GM18511 (cell line): ENCODE data around the gene MLF2.
"Not testable (repeated sequence)": the region's sequence is repeated elsewhere in the genome, so short reads cannot be mapped to it uniquely, and the experiment has no call there.

Experiments used
- ATAC-seq: cut with Tn5 transposase; IDR thresholded peaks from one replicate; pipeline ENCODE4 v1.9.1; 2021; ENCODE audit warnings: mild to moderate bottlenecking, moderate library complexity; ENCODE audit not compliant: unreplicated experiment

MLF2 gene

DNA sequence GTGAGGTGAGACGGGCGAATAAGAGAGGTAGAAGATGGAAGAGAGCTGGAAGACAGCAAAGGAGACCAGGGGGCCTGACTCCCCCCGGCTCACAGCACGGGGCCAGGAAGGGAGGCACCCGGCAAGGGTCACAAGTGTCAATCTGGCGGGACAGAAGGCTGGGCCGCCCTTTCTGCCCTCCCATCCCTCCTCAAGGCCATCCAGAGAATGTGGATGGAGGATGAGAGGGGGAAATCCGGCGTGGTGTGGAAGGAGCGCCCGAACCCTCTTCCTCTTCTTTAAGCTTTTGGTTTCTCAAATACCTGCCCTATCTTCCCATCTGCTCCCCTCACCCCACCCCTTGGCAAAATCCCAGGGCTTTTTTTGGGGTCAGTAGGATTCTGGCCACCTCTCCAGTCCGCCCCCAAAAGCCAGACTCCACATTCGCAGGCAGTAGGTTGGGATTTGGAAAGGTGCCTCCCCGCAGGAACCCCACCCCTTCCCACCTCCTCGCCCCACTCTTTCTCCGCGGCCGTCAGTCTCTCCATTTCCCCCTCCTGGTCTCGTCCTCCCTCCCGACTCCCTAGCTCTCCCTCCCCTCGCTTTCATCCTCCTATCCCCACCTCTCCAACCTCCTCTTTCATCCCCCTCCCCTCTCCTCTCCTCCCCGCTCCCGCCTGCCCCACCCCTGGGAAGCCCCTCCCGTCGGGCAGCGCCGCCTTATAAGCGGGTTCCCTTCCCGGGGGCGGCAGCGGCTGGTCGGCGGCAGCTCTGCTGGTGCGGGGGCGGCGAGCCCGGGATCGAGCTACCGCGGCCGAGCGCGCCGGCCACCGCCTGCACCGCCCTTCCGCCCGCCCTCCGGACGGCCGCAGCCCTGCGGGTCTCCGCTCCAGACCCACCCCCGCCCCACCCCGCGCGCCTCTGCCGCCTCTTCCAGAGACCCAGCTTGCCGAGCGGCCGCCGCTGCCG lies 13.0 kb upstream of the MLF2 start, which contains the start of gene PTMS:
Gene PTMS, plus strand, starts transcription at position 730 of the 948 bp plus-strand sequence. CDS start 343 bp downstream, outside the sequence.
- ATAC-seq = peak; percentile 24

DNA sequence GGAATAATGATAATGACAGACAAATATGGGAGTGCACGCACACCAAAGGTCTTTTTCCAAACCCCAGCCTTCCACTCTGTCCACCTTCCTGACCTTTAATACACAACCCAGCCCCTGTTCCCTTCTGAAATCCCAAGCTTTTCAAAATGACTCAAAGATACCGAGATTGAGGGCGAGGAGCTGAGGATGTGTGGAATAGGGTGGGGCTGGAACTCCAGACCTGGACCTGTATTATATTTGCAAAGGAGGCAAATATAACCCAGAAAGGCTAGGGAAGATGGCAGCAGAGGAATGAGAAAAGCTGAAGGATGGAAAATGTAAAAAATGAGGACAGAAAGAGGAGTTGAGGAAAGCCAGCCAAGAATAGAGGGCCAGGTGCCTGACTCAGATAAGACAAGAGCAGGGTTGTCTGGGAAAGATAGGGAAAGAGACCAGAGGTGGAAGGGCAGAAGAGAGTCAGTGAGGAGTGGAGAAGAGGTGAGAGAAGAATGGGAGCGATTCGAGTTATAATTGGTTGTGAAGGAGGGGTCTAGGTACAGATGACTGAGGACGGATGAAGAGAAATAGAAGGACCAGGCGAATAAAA lies 12.2 kb upstream of the MLF2 start:
- ATAC-seq = no peak

DNA sequence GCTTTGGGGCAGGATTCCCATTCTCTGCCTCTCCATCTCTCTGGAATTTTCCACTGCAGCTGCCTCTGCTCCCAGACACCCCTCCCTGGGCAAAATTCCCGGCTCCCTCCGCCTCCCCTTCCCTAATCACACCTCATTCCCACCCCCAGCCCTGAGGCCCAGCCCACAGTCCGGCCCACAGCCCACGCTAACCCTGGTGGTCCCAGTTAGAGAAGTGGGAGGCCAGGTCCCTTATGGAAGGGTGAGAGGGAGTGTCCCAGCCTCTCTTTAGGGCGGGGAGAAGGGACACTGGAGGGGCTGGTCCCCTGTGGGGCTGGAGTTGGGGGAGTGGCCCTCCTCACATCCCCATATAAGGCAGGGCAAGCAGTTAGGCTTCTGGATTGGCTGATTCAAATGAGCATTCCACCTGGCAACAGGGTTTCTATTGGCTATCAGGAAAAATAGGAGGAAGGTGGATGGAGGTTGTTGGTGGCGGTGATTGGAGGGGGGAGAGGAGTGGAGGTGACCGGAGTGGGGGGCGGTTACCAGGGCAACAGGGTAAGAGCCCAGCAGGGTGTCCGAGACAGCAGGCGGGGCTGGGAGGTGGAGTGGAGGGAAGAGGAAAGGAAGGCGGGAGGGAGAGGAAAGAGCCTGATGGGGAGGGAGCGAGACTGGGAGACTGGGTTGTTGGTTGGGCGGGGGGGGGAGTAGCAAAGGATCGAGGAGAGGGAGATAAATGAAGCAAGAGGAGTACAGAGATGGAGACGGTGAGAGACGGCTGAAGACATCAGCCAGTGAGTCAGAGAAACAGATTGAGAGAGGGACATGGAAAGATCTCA lies 11.3 kb upstream of the MLF2 start:
- peak; percentile 89 for ATAC-seq

DNA sequence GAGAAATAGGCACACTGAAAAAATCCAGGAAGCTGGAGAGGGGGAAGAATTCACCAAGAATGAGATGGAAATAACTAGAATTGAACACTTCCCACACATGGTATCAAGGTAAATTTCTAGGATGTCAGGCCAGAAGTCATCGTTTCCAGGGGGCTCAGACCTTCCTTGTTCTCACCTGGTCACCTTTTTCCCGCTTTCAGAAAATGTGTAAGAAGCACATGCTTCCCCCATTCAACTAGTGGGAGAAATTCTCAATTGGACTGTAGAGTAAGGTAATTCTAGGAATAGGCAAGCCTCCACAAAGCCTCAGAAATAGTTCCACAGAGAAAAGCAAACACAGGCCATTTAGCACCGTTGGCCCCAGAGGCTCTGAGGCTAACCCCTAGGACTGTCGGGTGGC lies 10.4 kb upstream of the MLF2 start:
- no peak for ATAC-seq

DNA sequence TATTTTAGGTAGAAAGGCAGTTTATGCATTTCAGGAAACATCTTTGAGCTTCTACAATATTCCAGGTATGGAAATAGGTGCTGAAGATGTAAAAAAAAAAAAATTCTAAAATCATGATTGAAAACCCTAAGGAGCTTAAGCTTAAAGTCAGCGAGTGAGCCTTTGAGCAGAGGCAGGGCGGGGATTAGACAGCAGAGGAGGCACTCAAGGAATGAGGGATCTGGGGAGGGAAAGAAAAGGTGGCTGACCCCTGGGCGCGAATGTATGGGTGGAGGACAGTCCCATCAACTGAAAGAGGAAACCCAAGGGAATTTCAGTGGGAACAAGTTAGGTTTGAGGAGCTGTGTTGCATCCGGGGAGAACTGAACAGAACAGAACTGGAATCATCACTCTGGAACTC lies 6.8 kb upstream of the MLF2 start:
- no peak for ATAC-seq

DNA sequence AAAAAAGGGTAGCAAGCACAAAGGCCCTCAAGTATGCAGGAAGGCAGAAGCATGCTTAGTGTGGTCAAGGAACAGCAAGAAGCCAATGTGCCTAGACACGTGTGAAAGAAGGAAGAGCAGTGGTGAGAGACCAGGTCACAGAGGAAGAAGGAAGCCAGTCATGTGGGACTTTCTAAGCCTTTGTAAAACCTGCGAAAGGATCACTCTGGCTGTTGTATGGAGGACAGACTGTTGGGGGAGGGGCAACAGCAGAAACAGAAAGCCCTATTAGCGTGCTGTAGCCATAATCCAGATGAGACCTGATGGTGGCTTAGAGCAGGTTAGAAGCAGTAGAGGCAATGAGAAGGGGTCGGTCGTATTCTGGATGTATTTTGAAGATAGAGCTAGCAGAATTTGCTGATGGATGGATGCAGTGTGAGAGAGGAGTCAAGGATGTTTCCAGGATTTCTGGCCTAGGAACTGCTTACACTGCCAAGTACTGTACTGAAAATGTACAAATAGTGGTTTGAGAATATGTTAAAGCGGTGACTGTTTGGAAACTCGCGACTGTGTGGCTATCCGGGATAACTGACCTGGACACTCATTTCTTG lies 5.7 kb upstream of the MLF2 start:
- no peak for ATAC-seq

DNA sequence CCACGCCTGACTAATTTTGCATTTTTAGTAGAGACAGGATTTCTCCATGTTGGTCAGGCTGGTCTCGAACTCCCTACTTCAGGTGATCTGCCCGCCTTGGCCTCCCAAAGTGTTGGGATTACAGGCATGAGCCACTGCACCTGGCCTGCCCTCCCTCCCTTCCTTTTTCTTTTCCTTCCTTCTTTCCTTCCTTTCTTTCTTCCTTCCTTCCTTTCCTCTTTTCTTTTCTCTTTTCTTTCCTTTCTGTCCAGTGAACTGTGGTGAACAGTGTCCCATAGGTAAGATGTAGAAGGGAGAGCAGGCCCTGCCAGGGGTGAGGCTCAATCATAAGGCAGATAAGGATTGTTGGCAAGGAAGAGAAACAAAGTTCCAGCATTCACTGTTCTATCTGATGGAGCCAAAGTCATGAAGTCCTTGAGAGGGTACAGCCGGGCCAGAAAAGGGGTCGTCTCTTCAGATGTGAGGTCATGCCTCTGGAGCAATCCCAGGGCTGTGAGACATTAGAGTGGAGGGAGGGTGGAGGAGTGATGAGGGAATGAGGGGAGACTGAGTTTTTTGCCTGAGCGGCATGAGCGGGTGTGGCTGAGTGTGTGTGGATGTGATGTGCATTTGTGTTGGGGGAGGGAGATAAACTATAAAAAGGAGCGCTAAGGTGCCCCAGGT lies 4.2 kb upstream of the MLF2 start:
- no peak for ATAC-seq

DNA sequence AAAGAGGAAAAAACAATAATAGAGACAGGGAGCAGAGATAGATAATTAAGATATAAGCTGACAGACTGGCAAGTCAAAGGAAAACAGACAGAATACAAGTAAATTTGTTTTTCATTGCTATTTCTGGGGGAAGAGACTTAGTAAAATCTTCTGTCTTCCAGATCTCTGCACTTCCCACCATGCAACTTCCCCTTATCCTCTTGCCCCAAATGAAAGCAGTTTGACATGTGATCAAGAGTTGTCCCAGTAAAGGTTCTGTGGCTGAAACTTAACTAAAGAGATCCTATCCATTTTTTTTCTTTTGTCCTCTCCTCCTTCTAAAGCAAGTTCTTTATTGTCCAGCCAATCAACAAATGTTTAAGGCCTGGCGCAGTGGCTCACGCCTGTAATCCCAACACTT lies 1.5 kb upstream of the MLF2 start:
- ATAC-seq = no peak

DNA sequence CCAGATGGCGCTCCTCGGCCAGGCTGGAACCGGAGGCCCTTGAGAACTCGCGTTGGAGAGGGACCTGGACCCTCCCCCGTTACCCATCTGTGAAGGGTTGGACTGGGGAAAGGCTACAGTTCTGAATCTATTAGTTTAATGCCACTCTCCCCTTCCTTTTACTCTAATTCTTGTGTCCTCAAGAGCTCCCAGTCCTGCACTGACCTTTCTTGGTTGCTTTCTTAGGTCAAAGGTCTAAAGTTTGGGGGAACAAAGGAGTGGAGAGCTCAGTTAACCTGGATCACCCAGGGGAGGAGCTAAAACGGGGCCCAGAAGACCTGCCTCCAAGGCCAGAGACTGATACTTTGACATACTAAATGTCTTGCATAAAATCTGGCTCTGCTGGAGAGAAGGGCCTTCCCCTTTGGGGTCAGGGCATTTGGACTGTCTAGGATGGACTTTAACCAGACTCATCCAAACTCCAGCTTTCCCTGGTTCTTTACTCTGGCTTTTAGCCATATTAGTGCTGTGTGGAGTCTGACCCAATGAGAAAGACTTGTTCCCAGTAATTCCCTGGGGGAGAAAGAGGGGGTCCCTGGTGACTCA lies 923 bp upstream of the MLF2 start:
- no peak for ATAC-seq

DNA sequence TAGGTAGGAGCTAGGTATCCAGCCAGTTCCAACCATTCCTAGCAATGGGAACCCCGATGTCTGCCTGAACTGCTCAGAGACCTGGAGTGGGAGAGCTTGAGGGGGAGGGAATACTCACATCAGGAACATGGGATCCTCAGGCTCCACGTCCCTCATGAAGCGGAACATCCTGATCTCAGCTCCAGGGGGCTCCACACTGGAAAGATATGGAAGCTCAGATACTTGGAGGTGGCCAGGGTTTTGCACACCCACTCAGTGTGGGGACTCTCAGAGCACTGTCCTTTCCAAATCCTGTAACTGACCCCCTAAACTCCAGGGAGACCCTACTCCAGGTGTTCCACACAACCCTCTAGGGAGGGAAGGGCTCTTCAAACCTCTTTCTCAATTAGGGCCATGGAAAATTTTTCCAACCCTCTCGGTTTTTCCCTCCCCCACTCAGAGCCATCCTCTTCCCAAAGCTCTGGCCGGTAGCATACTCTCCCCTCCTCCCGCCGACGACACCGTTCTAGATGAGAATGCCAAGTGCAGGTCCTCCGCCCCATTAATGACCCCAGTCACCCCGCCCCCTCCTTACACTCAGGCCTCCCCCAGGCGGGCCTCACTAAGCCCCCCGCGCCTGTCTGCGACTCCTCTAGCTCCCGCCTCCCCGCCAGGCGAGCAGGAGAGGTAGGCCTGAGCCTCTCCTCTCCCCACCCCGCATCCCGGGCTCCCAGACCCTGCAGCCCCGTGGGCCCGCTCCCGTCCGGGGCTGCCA lies 597 bp downstream of the MLF2 start:
- peak; percentile 11 for ATAC-seq

DNA sequence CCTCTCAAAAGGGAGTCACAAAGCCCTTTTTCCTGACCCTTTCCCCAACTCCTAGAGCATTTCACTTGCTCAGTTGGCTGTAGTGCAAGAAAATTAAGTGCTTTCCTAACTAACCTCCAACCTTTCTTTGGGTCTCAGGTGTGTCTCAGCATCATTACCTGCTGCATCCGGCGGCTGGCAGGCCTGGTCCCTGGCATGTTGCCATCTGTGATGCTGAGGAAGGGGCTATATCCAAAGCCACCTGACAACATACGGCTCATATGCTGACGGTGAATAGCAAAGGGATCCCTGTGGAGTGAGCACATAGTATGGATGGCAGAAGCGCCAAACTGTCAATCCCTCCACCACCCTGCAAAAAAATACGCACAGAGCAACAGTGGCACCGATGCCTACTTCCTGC lies 1.2 kb downstream of the MLF2 start:
- no peak for ATAC-seq

DNA sequence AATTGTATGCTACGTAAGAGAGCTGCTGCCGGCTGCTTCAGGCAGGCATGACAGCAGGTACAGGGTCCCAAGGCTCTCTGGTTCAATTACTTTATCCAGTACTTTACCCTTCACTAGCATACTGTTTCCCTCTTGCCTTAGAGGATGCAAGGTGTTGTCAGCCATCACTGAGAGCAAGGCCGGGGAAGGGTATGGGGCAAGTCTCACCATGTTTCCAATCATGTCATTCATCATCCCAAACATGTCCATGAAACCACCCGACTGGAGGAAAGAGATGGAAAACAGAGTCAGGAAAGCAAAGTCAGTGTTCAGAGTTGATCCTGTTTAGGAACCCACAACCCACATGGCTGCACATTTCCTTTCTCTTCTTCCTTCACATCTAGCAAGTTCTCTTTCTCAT lies 2.4 kb downstream of the MLF2 start:
- no peak for ATAC-seq

DNA sequence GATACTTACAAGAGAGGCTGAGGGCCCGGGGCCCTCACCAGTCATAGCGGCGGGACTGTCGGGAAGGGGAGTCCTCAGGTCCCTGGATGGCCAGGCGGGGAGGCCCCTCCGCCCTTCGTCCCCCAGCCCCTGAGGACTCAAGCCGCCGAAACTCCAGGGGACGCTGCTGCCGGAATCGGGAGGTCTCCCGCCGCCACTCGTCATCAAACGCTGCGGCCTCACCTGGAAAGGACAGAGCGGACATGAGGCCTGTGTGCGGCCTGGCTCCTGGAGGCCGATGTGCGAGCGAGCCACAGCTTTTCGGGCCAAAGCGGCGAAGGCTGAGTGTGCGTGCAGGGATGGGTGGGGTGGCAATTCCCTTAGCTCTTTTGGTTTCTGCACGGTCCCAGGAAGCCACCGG lies 4.2 kb downstream of the MLF2 start:
- ATAC-seq = no peak

DNA sequence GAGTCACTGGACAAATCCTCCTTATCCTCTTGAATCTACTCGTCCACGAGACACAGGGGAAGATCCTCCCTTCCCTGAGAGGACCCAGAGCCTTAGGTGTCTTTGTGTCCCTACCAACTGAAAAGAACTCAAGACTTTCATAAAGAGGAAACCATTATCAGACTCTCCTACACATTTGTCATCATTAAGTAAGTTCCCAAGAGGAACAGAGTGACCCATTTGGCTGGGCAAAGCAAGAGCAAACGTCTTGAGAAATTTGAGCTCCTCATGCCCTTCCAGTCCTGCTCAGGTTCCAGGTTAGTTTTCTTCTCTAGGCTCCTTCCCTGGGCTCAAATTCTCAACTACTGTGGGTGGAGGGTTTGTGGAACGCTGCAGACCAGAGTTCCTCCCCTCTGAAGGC lies 5.7 kb downstream of the MLF2 start:
- no peak for ATAC-seq

DNA sequence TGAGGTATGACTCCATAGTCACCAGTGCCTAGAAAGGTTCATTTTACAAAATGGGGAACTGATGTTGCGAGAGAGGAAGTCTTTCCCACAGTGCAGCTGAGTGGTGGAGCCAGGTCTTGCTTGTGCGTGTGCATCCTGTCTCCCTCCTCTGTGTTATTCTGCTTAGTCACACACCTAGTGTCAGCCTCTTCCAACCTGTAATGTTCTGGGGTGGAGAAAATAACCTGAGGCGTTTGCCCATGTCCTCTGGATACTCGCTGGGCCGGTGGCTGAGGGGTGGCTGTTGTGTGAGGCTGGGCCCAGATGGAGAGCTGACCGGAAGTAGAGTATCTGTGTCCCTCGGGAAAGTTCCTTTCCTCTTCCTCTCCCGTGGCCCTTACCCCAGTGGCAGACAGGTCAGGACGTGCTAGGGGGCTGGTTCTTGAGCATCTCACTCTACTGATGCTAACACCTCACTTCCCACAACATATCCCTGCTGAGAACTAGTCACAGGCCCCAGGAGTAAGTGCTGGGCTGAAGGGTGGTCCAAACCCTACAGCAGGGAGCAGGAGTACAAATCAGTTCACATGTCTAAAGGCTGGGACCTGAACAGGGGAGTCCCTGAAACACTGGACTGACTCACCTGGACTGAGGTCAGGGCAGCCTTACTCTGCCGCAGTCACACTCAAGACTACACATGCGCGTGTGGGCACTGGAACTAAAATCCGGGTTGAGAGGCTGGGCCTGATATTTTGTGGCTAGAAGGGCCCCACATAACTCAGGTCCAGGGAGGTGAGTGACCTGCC lies 7.0 kb downstream of the MLF2 start:
- ATAC-seq = no peak

DNA sequence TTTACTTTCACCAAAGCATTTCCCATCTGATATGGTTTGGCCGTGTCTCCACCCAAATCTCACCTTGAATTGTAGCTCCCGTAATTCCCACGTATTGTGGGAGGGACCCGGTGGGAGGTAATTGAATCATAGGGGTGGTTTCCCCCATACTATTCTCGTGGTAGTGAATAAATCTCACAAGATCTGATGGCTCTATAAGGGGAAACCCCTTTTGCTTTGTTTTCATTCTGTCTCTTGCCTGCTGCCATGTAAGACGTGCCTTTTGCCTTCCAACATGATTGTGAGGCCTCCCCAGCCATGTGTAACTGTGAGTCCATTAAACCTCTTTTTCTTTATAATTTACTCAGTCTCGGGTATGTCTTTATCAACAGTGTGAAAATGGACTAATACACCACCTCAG lies 9.6 kb downstream of the MLF2 start:
- not testable (repeated sequence) for ATAC-seq

DNA sequence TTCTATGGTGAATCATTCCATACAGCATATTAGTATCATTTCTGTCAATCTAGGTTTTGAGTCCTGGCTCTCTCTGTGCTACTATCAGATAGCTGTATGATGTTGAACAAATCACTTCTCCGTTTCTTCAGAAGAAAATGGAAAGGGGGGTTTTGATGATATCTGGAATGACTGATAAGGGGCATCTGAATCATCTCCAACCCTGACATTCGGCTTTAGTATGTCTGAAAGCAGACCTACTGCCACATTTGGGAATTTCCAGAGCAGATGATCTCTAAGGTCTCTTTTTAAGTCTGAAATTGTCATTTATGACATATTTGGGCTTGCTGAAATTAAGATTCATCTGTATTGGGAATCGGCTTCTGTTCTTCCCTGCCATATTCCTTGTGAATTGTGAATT lies 10.1 kb downstream of the MLF2 start:
- no peak for ATAC-seq

DNA sequence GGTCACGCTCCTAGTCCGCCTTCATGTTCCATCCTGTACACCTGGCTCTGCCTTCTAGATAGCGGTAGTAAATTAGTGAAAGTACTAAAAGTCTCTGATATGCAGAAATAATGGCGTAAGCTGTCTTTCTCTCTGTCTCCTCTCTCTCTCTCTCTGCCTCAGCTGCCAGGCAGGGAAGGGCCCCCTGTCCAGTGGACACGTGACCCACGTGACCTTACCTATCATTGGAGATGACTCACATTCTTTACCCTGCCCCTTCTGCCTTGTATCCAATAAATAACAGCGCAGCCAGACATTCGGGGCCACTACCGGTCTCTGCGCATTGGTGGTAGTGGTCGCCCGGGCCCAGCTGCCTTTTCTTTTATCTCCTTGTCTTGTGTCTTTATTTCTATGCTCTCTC lies 10.9 kb downstream of the MLF2 start:
- ATAC-seq = not testable (repeated sequence)

DNA sequence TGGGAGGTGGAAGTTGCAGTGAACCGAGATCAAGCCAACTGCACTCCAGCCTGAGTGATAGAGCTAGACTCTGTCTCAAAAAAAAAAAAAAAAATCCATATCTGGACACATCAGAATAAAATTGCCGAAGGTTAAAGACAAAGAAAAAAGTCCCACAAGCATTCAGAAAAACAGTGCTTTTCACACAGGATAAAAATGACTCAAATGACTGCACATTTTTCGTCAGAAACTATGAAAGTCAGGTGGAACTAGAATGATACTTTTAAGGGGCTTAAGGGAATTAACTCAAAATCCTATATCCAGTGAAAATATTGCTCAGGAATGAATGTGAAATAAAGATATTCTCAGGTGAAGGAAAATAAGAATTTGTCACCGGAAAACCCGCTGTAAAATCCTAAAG lies 16.2 kb downstream of the MLF2 start:
- ATAC-seq = no peak
